ELR (cell line): ENCODE data around the gene ZSCAN10.

Experiments
- DNase-seq: peaks from one replicate; pipeline ENCODE4 v3.0.0-alpha.2; 2015; ENCODE audit warnings: low read depth

ZSCAN10 gene

DNA sequence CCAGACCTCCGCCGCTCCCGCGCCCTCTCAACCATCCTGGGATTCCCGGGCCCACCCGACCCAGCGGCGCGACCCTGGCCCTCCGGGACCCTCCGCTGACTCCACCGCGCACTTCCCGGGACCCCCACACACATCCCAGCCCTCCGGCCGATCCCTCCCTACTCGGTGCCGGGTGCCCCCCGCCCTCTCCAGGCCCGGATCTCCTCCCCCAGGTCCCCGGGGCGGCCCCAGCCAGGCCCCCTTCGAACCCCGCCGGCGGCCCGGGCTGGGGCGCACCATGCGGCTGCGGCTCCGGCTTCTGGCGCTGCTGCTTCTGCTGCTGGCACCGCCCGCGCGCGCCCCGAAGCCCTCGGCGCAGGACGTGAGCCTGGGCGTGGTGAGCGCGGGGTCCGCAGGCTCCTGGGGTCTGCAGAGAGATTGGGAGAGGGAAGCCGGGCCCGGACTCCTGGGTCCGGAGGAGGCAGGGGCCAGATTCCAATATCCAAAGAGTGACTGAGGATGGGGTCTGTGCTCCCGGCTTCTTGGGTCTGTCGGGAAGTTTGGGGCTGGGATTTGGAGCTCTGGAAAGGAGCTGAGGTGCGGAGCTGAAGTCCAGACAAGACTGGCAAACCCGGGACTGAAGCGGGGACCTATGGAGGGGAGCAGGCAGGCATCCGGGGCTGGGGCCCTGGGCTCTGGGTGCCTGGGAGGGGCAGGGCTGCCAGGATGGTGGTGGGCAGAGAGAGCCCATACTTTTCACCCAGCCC, 52.3 kb downstream of the ZSCAN10 start:
- DNase-seq, result no peak

DNA sequence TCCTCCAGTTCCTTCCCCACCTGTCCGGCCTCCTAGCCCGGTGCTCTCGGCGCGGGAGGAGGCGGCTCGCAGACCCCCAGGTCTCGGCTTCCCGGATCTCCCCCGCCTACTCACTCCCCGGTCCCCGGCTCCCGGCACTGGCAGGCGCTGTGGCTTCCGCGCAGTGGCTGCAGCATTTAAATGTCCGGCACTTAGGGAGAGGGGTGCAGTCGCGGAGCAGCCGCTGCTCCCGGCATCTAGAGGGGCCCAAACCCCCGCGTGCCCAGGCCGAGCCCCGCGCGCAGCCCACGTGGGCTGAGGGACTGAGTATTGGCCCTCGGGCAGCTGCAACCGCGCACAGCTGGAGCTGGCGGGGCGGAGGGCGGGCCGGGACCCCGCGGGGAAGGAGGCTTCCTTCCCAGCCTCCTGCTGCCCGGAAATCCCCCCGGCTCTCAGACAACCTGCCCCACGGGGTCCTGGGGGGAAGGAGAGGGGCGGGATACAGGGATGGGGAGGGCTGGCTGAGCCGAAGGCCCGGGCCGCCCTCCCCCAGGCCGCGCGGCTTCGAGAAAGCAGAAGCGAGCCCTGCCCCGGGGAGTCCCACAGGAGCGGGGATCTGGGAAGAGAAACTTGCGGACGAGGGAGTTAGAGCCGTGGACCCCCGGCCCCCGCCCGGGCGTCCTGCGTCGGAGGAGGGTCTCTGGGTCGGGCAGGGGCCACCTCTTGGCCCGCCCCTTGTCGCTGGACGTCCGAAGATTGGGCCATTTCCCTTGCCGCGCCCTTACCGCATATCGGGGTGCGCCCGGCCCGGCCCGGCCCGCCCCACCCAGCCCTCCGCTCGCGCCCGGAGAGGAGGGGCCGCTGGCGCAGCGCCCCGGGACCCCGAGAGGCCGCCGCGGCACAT, 53.1 kb downstream of the ZSCAN10 start, which contains the start of gene MMP25:
Gene MMP25, plus strand, starts transcription at position 804 of the 883 bp plus-strand sequence. CDS start 357 bp downstream, outside the sequence.
- DNase-seq, result no peak

DNA sequence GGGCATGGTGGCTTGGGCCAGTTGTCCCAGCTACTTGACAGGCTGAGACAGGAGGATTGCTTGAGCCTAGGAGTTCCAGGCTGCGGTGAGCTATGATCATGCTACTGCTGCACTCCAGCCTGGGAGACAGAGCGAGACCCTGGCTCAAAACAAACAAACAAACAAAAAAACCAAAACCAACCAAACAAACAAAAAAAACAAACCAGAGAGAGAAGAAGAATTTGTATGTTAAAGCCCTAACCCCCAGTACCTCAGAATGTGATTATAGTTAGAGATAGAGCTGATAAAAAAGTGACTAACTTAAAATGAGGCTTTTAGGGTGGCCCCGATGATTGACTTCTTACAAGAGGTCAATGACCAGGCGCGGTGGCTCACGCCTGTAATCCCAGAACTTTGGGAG, 54.4 kb downstream of the ZSCAN10 start:
- DNase-seq, result no peak

DNA sequence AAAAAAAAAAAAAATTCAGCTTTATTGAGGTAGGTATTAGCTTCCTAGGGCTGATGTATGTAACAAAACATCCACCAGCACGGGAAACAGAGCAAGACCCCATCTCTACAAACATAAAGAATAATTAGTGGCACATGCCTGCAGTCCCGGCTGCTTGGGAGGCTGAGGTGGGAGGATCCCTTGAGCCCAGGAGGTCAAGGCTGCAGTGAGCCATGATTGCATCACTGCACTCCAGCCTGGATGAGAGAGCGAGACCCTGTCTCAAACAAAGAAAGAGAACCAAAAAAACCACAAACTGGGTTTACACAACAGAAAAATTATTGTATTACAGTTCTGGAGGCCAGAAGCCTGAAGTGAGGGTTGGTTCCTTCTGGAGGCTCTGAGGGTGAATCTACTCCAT, 56.7 kb downstream of the ZSCAN10 start:
- DNase-seq, result no peak

DNA sequence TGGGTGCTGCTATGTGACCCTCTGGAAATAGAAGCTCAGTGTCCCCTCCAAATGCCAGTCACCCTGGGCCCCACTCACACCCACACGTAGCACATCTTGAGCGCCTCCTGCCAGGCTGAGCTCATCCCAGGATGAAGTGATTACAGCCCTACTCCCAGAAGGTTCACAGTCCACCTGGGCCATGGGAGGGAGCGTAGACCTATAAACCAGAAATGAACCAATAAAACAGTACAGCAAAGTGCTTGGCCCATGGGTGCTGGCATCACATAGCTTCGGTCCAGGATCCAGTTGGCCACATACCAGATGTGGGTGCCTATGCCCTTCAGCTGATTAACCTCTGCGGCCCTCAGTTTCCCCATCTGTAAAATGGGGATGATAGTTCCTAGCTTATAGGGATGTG, 60.2 kb downstream of the ZSCAN10 start:
- DNase-seq, result no peak
